Adrenal gland (tissue), 19 donors: ENCODE results near the gene VWA3B. TPM values are rescaled to one million over a fixed set of nuclear protein-coding genes. Genes with fewer than 3 reads are reported as not detected.

Experiments used
- DNase-seq, 7 donors: peaks; one replicate each; pipeline ENCODE4 v3.0.0-alpha.2; 2019 to 2020
- H3K27ac ChIP-seq, 5 donors: fragments of 200-600 bp; sonication (generic) in 4 of 5; 1 replicate in 3 of 5; 2 replicates in 2 of 5; pipeline versions ENCODE4 v1.5.1 to v1.8.0; 2016 to 2020; ENCODE audit warnings: mild to moderate bottlenecking in 1 of 5
- H3K27me3 ChIP-seq: fragments of 200-600 bp; 2 replicates; pipeline ENCODE4 v1.8.0; 2021
- H3K36me3 ChIP-seq, 2 donors: fragments of 200-600 bp; replicated peaks in 1 of 2; 1 replicate in 1 of 2; 2 replicates in 1 of 2; pipeline versions ENCODE4 v1.5.1 to v1.8.0; 2018 to 2022
- H3K4me1 ChIP-seq, 2 donors: fragments of 200-600 bp; replicated peaks in 1 of 2; 1 replicate in 1 of 2; 2 replicates in 1 of 2; pipeline versions ENCODE4 v1.5.1 to v1.8.0; 2018 to 2021
- H3K4me3 ChIP-seq, 4 donors: fragments of 200-600 bp; sonication (generic) in 3 of 4; one replicate each; pipeline ENCODE4 v1.5.1; 2016 to 2018
- H3K9me3 ChIP-seq, 3 donors: fragments of 200-600 bp; sonication (generic) in 1 of 3; replicated peaks in 1 of 3; 1 replicate in 2 of 3; 2 replicates in 1 of 3; pipeline versions ENCODE4 v1.5.1 to v1.8.0; 2016 to 2021
- POLR2A ChIP-seq, 2 donors: fragments of 450-650 bp; IDR thresholded peaks; one replicate each; pipeline ENCODE4 v1.6.1; 2017; ENCODE audit warnings: antibody characterized with exemption in 2 of 2, mild to moderate bottlenecking in 2 of 2, moderate library complexity in 1 of 2
- WGBS, 4 donors: extraction: QIAGEN DNeasy Blood & Tissue Kit in 2 of 4; methylation state at CpG; one replicate each; pipeline versions ENCODE4 v1.1.5 to v1.1.7; 2013 to 2017; 5-methylcytosine and 5-hydroxymethylcytosine counted together
- intact Hi-C, 2 donors: fragments of 100-400 bp; cut with DNase I; formaldehyde crosslinking; loops; one replicate each; pipeline versions ENCODE4 v1.14.1 to v1.15.0; 2022 to 2023
- long read RNA-seq, 10 donors: library from polyadenylated mRNA in 3 of 10; unstranded in 2 of 10; stranded (forward) in 1 of 10; transcript quantifications; one replicate each; pipeline ENCODE4 v2.0.0 and lab custom pipeline, GENCODE V29; 2021 to 2026
- polyA plus RNA-seq, 3 donors: library from polyadenylated mRNA; stranded (reverse); fragments of 200-250 nt in 2 of 3; fragments of 350-450 nt in 1 of 3; fragmentation: Illumina TruSeq in 1 of 3; extraction: RNeasy Lipid Tissue Mini Kit (QIAGEN cat#74804) in 1 of 3; gene quantifications; one replicate each; pipeline ENCODE4 v1.2.3, GENCODE V29; 2013 to 2014
- total RNA-seq, 9 donors: library from RNA; depleted of rRNA in 4 of 9; stranded (reverse); fragments of >200 nt in 4 of 9; fragments of 120-200 nt in 1 of 9; fragmentation: NEBNext Ultra II Directional in 1 of 9; extraction: Animal tissue kit (Norgen Biotek cat#: 25700) in 1 of 9; gene quantifications; one replicate each; pipeline versions ENCODE4 v1.1.0 to v1.2.4, GENCODE V29; 2013 to 2023
- TF ChIP-seq, protein P1 (sequence below), 6 experiments: fragments of 450-650 bp in 4 of 6; fragments of 200-600 bp in 2 of 6; sonication (generic) in 1 of 6; IDR thresholded peaks; 1 replicate in 5 of 6; 2 replicates in 1 of 6; pipeline versions ENCODE4 v1.5.1 to v1.8.0; 2016 to 2021; ENCODE audit warnings: antibody characterized with exemption in 6 of 6, mild to moderate bottlenecking in 2 of 6, moderate library complexity in 1 of 6
- donor health status: healthy with polysubstance abuse.
- donor health status: Bipolar disorder and iron deficiency.
- donor health status: DM: yes; HTN: yes; CAD: no.
- donor health status: DM: no; HTN: no; CAD: no.
- donor health status: DM: no; HTN: no; CAD: no.
- donor health status: DM: yes; HTN: yes; CAD: no.

VWA3B gene
- under 1 TPM in 2 of 9 donors, not detected in 7; 0.17 to 0.33 TPM for total RNA-seq
- polyA plus RNA-seq: under 1 TPM in 2 of 3 donors, not detected in 1; 0.07 to 0.16 TPM
- long read RNA-seq, donor 1: 0 reads
- long read RNA-seq, donor 2: 0 reads
- long read RNA-seq, donor 3: 0 reads
- long read RNA-seq, donor 4: 0 reads
- long read RNA-seq, donor 5: 0 reads
- long read RNA-seq, donor 6: 0 reads
- long read RNA-seq, donor 7: 0 reads
- long read RNA-seq, donor 8: 0 reads
- long read RNA-seq, donor 9: 0 reads
- long read RNA-seq, donor 10: 0 reads

DNA sequence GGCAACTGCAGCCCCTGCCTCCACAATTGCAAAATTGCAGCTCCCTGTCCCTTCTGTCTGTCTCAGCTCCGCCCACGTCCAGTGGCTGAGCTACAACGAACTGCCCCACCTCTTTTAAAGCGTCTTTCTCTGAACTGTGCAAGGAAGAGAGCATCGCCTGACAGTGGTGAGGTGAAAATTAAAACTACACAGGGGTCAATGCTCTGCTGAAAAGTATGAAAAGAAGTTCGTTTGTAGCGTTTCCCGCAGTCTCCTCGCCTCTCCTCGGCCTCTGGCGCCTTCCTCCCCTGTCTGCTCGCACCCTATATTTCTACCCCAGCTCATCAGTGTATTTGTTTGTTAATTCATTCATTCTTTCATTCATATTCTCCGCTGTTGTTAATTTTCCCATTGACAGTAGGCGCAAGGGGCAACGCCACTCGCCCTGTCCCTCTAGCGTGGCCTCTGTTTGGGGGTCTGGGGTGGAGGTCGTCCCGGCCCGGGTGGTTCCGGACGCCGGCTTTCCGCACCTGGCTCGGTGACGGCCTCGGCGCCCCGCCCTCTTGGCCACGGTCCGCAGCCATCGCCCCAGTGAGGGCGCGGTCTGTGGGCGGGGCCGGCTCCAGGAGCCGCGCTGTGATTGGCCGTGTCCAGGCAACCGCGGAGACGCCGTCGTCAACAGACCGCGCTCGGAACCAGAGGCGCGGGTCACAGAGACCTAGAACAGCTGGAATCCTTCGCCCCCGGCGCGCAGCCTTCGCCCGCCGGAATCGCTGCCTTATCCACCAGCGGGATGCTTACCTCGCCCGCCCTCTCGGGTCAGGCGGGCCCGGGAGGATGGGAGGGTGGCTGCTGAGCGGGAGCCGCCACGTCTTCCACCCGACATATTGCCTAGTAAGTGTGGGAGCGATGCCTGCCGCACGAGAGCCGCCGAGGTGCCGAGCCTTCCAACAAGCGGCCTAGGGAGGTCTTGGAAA is at the start of gene VWA3B:
VWA3B (plus strand) TSS at position 677 of the 956 bp plus-strand sequence. CDS start 5,926 bp downstream, outside the sequence.
- Histone ChIP-seq H3K27ac (no peak within 1 kb of the TSS), H3K36me3 (no peaks in the 10 kb centered on the region), H3K27me3 (peaks cover 29% of the 10 kb centered on the region), H3K4me3 (peak within 1 kb of the TSS in 1 of 4 donors; percentile 55), H3K9me3 (no peaks in the 10 kb centered on the region), H3K4me1 (peaks cover 0 to 16% of the 10 kb centered on the region in 2 donors)
- DNase-seq: peak; percentile 39 to 70 (median 50)
- WGBS, 4 donors: 2 to 3% (median 3%) methylated on average over 16 to 74 of the region's 74 CpGs
- intact Hi-C loops: no loop called here
- TF ChIP-seq, protein P1, sequence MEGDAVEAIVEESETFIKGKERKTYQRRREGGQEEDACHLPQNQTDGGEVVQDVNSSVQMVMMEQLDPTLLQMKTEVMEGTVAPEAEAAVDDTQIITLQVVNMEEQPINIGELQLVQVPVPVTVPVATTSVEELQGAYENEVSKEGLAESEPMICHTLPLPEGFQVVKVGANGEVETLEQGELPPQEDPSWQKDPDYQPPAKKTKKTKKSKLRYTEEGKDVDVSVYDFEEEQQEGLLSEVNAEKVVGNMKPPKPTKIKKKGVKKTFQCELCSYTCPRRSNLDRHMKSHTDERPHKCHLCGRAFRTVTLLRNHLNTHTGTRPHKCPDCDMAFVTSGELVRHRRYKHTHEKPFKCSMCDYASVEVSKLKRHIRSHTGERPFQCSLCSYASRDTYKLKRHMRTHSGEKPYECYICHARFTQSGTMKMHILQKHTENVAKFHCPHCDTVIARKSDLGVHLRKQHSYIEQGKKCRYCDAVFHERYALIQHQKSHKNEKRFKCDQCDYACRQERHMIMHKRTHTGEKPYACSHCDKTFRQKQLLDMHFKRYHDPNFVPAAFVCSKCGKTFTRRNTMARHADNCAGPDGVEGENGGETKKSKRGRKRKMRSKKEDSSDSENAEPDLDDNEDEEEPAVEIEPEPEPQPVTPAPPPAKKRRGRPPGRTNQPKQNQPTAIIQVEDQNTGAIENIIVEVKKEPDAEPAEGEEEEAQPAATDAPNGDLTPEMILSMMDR (IDR thresholded peaks at IDR 0.05): no peak
- no peak for TF ChIP-seq POLR2A (IDR thresholded peaks at IDR 0.05)

GRCh38 chr2:98037206-98037605 is 49.8 kb upstream of the VWA3B start:
- peak in 1 of 7 donors; percentile 9 for DNase-seq
- H3K4me3 ChIP-seq: no peak overlapping the region
- TF ChIP-seq, protein P1 (IDR thresholded peaks at IDR 0.05): no peak
- no peak for TF ChIP-seq POLR2A (IDR thresholded peaks at IDR 0.05)
- intact Hi-C loops: no loop called here
- H3K27ac ChIP-seq: peak overlapping the region in 1 of 5 donors; percentile 3
- no peaks in the 10 kb centered on the region for H3K9me3 ChIP-seq
- WGBS, 4 donors: 39 to 48% (median 40%) methylated on average over 2 of the region's 2 CpGs
- H3K36me3 ChIP-seq: no peaks in the 10 kb centered on the region
- peaks cover 0 to 9% of the 10 kb centered on the region in 2 donors for H3K4me1 ChIP-seq
- H3K27me3 ChIP-seq: no peaks in the 10 kb centered on the region

GRCh38 chr2:98037666-98038336 is 49.2 kb upstream of the VWA3B start:
- Histone ChIP-seq H3K27me3 (no peaks in the 10 kb centered on the region), H3K27ac (peak overlapping the region in 1 of 5 donors; percentile 27), H3K4me1 (peaks cover 0 to 9% of the 10 kb centered on the region in 2 donors), H3K36me3 (no peaks in the 10 kb centered on the region), H3K4me3 (no peak overlapping the region), H3K9me3 (no peaks in the 10 kb centered on the region)
- WGBS, 4 donors: 52 to 84% (median 78%) methylated on average over 2 of the region's 2 CpGs
- intact Hi-C loops: no loop called here
- no peak for TF ChIP-seq POLR2A (IDR thresholded peaks at IDR 0.05)
- TF ChIP-seq, protein P1 (IDR thresholded peaks at IDR 0.05): no peak
- no peak for DNase-seq
